GM19467 (cell line): ENCODE data around the gene HOXA13.

Source experiments
- ATAC-seq: cut with Tn5 transposase; IDR thresholded peaks from one replicate; pipeline ENCODE4 v1.9.1; 2021; ENCODE audit warnings: mild to moderate bottlenecking, moderate library complexity; ENCODE audit not compliant: unreplicated experiment

Gene HOXA13

DNA sequence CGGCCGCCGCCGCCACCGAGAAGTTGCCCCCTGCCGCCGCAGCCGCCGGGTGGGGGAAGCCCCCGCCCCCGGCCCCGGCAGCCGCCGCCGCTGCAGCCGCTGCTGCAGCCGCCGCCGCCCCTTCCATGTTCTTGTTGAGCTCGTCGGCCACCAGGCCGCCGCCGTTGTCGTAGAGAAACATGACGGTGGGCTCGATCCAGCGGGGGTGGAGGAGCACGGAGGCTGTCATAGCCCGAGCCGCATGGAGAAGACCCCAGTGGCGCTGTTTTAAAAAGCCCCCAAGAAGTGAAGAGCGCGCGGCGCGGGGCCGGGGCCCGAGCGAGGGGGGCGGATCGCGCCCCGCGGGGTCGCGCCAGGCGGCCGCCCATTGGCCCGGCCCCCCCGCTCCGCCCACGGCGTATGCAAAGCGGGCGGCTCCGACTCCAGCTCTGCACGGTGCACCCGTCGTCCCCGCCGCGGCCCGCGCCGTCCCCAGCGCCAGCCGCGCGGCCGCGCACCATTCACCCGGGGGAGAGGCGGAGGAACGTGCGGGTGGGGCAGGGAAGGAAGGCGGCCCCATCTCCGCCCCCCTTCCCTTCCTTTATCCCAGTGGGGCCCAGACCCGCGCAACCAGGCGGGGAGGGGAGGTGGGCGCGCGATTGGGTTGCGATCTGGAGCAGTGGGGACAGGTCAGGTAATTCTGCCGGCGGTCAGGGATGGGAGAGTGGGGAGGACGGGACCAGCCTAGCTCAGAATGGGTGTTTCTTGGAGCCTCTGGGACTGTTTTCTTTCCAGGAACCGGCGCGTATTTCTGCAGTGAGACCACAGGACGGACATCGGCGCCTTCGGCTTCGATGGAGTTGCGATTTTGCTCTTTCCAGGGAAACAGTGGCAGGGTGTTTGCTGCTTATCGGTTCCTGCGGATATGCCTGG, at the start of gene HOXA13:
TSS of gene HOXA13 (minus strand) at position 243 of the 912 bp plus-strand sequence. CDS start at position 229, 14 bp downstream.
- ATAC-seq: no peak

DNA sequence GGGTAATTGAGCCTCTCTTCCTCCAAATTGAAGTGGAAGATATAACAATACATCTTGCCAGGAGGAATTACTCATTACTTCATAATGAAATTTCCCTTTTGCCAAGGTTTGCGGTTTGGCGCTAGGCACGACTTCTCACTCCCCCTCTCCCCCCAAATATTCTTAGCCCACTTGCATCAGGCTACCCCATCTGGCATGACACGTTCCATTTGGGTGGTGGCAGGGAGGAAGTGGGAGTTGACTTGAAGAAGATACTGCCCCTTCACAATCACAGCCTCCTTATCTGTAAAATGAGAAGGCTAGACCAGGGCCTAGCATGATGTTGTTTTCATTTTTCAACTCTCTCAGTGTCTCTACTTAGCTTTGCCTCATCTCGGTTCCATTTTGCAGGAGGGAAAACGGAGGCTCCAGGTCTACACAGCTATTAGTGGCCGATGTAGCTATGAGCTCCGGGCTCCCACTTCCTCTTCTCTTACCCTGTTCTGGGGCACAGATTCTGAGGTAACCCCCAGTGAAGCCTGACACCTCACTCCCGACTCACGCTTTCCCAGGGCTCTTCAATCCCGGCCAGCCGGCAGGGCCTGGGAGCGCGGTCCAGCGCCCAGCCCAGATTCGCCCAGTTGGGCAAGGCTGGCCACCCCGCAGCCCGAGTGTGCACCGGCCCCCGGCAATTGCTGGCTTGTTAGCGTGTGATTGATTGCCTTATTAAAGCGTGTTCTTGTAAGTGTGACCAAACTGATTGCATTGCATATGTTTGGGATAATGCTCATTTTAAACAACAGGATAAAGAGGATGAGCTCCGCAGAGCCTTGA, 49.2 kb upstream of the HOXA13 start:
- no peak for ATAC-seq

DNA sequence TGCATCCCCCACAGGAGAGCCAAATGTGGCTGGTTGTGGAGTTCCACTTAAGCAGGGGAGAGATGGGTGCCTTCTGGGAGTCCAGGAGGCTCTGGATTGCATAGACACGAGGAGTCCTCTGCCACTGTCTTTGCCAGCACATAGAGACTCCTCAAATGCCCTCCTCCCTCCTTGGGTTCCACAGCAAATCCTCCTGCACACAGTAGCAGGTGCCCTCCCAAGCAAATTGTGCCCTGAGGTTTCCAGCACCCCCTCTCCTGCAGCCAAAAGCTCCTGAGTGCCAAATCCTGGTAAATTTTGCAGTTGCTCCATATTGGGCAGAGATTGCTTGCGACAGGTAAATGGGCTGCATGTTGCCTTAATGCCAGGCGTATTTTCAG, 48.5 kb upstream of the HOXA13 start:
- ATAC-seq: no peak

DNA sequence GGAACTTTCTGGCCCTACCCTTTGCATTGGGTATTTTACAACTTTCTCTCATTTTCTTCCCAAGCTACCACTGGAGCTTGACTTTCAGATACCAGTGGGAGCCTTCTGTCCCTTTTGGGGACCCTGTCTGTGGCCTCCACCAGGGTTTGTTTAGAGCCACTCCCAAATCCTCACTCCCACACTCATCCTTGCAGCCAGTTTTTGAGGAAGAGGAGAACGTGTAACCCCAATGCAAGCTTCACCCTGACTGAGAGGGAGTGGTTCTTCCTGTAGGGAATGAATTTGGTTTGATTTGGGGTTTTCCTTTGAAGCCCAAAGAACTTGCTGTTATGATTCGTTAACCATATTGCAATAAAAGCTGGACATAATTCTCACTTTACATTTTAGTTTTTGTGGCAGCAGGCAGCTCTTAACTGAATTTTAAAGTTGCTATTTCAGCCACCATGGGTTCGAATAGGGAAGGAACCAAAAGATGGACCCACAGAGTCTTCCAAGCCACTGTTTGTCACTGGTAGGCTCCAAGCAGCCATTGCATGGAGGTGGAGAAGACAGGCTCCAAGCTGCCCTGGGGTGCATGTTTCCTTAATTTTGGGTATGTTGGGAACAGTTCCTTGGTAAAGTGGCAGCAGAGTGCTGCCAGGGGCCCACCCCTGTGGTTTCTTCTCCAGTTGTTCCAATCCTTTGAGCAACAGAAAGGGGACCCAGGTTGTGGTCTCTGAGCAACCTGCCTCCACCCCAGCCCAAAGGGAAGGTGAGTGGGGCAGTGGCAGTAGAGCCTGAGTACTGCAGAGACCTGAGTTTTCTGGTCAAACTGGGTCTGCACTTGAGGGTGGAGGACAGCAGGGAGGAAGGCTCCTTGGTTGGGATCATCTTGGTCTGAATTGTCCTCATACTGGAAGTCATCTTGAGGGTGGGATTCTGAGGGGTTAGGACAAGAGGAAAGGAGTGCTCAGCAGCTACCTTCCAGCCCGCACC, 47.8 kb upstream of the HOXA13 start:
- ATAC-seq: no peak

DNA sequence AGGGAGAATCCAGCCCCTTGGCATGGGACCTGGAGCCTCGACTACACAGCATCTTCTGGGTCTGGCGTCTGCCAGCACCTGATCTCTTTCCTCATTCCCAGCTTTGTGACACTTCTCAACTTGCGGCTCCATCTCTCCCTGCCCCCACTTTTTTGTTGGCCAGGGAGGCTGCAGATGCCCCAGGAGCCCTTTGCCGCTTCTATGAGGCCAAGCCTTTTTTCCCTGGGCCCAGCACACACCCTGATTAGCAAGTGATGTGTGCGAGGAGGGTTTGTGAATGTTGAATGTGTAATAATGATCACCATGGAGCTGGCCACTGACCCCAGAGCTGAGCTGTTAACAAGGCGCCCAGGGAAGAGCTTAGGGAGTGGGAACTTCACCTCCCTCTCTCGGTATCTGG, 47.1 kb upstream of the HOXA13 start:
- ATAC-seq: no peak

DNA sequence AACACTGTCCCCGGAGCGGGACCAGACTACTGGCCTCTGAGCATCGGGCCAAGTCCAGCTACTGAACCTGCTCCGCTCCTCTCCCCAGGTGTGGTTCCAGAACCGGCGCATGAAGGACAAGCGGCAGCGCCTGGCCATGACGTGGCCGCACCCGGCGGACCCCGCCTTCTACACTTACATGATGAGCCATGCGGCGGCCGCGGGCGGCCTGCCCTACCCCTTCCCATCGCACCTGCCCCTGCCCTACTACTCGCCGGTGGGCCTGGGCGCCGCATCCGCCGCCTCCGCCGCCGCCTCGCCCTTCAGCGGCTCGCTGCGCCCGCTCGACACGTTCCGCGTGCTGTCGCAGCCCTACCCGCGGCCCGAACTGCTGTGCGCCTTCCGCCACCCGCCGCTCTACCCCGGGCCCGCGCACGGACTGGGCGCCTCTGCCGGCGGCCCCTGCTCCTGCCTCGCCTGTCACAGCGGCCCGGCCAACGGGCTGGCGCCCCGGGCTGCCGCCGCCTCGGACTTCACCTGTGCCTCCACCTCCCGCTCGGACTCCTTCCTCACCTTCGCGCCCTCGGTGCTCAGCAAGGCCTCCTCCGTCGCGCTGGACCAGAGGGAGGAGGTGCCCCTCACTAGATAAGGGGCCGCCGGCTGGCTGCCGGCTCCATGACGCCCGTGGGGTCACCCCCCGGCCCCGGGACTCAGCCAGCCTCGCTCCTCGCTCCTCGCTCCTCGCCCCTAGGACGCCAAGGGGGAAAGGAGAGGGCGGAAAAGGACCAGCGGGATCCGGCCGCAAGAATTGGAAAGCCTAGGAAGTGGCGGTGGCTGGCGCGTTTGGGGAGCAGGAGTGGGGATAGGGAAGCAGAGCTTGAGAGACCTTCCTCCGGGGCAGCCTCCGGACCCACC, 46.2 kb upstream of the HOXA13 start:
- ATAC-seq: no peak

DNA sequence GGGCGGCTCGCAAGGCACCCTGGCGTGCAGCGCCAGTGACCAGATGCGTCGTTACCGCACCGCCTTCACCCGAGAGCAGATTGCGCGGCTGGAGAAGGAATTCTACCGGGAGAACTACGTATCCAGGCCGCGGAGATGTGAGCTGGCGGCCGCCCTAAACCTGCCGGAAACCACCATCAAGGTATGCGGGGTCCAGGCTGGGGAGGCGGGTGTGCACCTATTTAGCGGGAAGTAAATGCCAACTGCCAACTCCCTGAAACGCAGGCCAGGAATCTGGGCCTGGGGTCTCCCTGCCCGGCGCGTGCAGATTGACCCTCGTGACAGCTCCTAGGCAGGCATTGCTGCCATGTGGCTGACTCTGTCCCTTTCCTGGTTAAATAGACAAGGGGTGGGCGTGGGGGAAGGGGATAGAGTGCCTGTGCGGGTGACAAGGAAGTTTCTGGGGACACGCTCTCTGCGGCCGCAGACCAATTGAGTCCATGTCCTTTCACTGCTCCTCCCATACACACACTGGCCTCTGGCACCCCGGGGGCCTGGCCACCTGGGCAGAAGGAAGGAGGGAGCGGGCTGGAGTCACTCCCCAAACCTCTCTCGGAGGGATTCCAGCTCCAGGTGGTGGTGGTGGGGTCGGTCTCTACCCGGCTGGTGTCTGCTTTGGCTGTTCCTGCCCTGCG, 45.4 kb upstream of the HOXA13 start:
- ATAC-seq: no peak

DNA sequence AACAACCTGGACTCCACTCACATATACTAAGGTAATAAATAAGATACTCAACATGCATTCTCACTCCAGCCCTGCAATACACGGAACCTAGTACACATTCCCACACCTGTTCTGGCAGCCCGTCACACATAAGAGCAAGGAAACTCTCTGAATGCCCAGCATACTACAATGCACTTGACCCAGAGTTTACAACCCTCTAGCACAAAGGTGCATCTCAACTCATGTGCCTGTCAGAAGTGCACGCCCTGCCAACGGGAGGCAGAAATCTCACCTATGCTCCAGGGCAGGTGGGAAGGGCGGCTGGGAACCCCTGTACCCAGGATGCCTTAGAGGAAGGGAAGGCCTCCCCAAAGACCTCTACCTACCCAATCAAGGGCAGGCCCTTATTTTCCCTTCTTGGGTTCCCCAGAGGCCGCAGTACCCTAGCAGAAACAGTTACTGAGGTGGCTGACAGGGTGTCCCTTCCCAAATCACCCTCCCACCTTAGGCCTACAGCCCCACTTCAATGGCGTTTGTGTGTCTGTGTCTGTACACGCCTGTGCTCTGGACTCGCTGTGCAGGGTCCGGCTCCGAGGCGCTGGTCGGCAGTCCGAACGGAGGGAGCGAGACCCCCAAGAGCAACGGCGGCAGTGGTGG, 44.7 kb upstream of the HOXA13 start:
- no peak for ATAC-seq

DNA sequence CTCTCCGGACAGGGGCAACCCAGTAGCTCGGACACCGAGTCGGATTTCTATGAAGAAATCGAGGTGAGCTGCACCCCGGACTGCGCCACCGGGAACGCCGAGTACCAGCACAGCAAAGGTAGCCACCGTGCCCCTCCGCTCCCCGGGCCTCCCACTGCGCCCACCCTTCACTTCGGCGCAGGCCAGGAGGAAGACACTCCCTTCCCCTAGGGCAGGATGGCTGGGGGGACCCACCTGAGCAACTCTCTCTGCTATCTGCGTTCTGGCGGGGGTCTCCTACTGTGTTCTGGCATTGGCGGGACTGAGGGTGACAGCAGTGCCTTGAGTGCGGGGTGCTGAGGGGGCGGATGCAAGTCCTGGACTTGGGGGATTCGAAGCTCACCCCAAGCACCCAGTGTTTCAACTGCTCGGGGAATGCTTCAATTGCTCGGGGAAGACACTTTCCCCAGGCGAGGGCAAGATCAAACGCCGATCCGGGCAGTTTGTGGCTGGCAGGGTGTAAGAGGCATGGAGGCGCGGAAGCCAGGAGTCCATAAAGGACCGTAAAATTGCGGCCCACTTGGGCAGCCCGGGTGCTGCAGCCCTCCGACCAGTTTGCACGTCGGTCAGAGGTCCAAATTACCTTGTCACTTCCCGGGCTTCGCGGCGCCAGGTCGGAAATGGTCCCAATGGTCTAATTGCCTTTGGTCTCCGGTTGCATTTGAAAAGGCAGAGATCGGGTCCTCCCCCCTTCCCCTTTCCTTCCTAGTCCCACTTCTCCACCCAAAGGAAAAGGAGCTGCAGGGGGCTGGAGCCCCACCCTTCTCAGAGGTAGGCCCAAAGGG, 43.7 kb upstream of the HOXA13 start:
- ATAC-seq: no peak

DNA sequence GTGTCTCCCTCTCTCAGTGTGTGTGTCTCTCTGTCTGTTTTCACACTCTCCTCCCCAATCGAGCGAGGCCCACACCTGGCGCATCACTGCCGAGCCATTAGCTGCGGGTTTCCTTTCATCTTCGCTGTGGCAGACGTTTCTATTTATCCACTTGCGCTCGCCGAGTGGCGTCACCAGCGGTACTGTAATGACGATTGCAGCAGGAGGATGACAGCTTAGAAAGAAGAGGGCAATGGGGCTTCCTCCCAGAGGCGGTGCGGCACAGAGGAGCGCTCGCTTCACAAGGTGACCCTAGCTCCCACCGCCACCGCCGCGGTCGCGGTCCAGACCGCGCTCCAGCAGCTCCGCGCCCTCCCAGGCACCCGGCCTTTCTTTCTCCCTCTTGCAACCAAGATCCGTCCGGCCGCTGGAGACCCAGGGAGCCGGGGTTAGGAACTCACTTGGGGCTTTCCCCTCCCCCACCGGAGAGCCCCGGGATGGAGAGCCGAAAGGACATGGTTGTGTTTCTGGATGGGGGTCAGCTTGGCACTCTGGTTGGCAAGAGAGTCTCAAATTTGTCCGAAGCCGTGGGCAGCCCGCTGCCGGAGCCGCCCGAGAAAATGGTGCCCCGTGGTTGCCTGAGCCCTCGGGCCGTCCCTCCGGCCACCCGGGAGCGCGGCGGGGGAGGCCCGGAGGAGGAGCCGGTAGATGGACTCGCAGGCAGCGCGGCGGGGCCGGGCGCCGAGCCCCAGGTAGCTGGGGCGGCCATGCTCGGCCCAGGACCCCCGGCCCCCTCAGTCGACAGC, 42.9 kb upstream of the HOXA13 start, which contains the start of gene EVX1:
TSS of gene EVX1 (plus strand) at position 248 of the 785 bp plus-strand sequence. CDS start at position 477, 229 bp downstream.
- no peak for ATAC-seq

DNA sequence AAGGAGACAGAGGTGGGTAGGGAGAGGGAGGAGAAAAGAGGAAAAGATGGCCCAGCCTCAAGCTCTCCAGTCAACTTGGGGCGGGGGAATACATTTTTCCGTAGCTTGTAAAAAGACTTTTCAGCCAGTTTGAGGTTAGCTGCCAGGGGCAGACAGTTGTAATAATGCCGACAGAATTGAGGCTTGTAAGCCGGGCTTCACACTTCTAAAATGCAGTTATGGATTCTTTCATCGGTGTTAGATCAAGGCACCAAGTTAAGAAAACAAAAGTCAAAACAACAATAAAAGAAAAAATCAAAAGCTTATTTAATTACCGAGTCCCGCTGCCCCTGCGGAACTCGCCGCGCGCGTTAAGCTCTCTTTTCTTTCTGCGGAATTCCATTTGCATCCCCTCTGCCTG, 42.3 kb upstream of the HOXA13 start:
- no peak for ATAC-seq

DNA sequence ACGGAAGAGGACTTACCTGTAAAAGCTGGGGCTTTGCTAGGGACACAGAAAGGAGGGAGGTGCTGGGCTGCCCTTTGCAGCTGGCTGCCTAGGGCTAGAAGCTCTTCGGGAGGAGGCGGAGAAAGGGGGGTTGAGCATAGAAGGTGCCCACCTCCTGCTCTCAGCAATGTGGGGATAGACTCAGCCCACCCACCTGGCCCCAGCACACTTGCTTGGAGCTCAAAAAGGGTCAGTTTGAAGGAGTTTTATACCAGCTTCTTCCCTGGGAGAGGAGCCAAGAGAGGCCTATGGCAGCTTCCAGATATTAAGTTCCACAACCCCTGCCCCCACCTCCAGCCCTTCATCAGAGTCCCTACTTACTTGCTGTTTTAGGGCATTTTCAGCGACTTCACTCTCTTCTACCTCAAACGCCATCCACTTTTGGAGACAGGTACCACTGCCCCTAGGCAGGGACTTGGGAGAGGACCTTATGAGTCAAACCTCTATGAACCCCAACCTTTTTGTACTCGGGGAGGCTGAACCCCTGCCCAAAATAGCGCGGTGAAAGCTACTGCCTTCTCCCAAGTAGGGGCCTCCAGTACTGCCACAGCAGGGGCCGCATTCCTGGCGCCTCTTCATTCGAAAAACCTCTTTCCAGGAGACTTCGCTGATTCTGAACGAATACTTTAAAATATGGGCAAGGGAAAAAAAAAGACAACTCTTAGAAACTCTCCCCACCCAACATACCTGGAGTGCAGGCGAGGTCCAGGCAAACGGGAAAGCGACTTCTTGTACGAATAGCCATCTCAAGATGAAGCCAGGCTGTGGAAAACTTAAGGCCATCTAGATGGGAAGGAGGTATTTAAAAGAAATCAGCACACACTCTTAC, 41.5 kb upstream of the HOXA13 start:
- ATAC-seq: no peak

DNA sequence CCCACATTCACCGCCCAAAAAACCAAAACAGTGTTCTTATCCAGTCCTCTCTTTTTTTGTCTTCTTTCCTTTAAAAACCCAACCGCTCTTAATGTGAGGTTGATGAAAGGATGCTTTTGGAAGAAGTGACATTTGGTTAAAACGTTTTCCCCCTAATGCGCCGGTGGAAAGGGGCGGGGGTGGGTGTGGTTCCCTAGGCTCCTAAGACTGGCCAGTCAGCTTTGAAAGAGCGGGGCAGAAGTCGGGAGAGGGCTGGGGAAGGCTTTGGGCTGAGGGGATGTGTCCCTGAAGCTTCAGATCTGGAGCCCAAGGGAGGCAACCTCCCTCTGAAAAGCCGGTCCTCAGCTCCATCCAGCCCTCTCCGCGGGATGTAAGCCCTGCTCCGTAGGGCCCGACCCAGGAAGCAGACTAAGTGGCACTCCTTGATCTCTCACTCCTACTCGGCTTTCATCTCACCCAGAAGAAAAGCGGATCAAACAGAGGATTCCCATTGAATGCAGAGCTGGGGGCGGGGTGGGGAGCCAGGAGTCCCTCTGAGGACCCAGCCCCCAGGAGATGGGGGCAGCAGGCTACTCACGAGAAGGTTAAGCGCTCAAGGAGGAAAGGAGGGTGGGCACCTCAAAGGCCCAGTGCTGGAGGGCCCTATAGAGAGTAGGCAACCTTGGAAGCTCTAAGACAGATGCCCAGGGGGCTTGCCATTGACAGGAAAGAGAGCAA, 40.3 kb upstream of the HOXA13 start:
- no peak for ATAC-seq

DNA sequence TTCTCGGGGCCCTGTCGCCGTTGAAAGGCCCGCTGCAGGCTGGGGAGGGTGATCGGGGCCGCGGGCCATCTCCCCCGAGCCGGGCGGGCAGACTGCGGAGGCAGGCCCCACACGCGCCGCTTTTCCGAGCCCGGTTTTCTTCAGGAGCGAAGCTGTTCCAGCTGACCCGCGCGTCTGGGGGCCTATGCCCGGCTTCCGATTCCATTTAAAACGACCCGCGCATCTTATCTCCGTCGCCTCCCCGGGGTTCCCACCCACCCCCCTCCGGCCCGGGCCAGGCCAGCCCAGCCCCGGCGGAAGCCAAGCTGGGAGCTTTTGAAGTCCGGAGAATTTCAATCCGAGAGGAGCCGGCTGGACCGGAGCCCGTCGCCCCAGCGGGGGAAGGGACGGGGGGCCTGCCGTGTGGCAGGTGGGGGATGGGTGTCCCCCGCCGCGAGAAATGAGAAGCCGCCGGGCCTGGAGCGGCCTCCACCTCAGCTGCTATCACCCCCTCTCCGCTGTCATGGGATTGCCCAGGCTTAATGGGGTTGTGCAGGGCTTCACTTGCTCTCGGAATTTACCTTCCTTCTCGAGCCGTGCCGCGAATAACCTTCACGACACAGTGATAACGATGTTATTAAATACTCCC, 39.6 kb upstream of the HOXA13 start:
- no peak for ATAC-seq

DNA sequence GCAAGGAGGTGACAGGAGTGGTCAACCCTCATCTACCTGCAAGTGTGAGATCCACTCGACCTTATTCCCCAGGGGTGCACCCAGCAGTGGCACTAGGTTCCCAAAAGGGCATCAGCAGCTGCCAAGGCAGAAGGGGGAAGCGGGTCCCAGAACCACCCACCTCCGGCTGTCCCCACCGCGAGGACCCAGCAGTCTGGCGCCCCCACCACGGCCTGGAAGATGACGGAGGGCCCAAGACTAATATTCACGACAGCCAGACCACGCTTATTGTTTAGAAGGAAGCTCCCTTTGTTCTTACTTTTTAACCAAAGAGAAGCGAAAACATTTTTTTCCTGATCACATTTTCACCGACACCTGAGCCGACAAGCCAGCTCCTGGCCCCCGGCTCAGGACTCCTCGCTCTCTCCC, 39.1 kb upstream of the HOXA13 start:
- ATAC-seq: no peak
